ENCODE measurements around the gene RNF31.
"Not testable (repeated sequence)": the region's sequence is repeated elsewhere in the genome, so short reads cannot be mapped to it uniquely, and the experiment has no call there.

Gene RNF31

DNA sequence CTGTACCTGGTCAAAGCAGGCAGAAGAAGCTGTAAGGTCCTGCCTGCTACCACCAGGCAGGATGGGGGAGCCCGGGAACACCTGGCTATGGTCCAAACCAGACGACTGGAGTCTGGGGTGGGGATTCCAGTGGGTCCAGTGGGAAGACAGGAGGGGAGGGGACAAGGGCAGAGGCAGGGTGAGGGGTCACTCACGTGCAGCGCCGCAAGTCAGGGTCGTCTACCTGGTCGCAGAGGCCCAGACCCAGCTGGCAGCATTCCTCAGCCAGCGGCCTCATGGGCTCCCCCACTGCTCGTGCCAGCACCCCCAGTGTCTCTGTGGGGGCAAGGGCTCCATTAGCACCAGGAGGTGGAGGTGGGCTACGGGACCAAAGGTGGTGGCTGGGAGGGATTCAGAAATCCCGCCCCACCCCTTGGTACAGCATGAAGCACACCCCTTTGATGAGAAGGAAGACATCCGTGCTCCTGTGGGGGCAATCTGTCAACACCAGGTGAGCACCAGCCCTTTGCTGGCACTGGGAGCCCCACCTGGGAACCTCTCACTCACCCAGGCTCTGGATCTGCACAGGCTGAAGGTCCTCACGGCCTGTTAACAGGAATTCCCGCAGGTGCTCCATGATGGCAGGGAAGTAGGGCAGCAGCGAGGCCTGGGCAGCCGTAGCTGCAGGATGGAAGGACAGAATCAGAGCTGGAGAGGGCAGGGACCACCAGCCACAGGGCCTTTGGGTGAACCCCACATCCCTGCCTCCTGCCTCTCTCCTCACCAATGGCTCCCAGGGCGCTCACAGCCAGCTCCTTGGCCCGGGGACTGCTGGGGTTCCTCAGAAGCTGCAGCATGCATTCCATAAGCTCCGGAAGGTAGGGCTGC, 37.0 kb downstream of the RNF31 start:
- DNase-seq = no peak

DNA sequence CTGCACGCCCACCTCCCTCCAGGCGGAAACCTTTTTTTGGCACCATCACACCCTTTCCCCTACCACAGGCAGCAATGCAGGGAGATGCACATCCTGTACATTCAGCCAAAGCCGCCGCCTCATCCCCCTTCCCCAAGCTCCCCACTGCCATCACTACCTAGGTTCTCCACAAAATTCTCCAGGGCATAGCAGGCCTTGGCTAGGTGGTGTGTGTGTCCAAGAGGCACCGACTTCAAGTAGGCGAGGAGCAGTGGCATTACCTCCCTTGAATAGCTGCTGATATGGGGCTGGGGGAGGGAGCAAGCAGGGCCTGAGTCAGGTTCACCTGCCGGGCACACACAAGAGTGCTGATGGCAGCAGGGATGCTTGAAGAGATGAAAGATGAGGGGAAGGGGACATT, 37.7 kb downstream of the RNF31 start:
- no peak for DNase-seq

DNA sequence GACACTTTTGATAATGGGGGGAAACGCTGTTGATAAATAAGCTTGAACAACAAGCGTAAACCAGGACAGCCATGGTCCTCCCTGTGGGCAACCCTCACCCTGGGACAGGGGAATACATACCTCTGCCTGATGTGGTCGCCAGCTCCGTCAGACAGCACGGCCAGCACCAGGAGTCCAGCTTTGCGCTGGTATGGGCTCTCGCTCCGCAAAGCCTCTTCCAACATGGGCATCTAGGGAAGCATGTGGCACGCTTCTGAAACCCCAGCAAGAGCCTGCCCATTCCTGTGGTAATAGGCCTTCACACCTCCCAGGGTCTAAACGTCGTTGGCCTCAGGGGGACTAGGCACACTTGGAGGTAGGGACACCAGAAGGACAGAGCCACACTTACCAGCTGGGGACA, 38.4 kb downstream of the RNF31 start:
- no peak for DNase-seq

DNA sequence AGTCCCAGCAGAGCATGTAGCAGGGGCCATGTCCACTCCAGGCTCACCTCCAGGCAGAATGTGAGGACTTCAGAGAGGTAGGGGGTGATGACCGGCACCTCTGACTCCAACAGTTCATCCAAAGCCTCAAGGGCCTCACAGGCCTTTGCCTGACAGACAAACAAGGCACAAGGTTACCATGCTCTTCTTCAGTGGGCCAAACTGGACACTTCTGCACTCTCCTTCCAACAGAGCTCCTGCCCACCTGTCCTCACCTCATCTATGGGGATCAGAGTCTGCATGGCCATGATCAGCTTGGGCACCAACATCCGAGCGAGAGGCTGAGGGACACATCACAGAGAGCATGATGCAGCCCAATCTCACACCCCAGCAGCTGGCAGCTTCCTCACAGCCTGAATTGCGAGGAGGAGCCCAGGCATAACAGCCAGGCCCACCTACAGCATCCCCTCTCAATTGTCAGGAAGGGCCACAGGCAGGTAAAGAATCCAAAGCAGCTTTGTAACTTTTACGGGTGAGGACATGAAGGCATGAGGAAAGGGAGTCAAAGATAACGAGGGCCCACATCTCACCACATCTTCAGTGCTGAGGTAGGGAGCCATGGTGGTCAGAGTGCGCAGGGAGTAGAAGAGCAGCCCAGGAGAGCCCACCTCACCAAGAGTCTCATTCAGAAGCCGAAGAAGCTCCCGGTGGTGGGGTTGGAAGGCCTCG, 39.7 kb downstream of the RNF31 start:
- no peak for DNase-seq

DNA sequence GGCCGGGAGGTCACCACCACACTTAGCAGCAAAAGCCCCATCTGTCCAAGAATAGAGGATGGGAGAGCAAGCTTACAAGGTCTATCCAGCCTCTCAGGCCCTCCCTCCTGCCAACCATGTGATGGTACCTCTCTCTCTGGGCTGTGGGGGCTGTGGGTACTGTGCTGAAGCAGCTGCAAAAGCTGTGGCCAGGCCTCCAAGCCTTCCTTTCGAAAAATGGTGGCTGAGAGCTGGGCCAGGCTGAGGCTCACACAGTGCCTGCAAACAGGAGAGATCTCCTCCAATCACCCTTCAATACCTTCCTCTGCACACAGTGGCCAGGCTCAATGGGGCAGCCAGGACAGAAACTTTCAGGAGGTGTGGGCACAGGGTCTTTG, 40.2 kb downstream of the RNF31 start:
- no peak for DNase-seq

DNA sequence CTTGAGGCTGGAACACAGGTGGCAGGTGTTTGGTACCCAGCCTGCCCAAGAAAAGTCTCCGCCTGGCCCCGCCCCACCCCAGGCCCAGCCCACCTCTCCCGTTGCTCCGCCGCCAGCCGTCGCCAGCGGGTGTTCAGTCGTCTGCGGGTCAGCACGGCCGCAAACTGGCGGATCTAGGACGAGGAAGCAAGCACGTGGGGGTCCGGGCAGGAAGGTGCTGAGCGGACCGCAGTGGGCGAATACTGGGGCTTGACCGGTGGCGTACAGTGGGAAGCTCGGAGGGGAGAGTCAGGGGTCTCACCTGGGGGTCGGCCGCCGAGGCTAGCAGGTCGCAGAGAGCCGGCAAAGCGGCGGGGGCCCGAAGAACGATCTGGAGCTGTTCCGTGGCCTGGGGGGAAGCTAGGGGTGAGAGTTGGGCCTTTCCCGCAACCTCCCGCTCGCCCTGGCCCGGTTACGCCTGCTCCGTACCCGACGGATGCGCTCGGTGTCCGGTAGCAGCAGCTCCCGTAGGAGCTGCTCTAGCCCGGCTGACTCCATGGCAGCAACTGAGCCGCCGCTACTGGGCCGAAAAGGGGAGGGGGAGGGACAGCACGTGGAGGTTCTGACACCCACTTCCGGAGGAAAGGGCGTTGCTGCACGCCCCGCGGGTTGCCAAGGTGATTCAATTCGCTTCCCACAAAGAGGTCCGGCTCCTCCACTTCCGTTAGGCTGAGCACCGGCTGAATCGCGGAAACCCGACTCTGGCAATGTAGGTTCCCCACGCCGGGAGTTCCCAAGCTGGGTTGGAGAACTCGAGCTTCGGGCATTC, 41.2 kb downstream of the RNF31 start, which contains the start of gene IPO4:
Gene IPO4 (minus strand): TSS at position 566 of the 808 bp plus-strand sequence. CDS start 29 bp downstream, at position 537.
- peak; percentile 96 for DNase-seq

DNA sequence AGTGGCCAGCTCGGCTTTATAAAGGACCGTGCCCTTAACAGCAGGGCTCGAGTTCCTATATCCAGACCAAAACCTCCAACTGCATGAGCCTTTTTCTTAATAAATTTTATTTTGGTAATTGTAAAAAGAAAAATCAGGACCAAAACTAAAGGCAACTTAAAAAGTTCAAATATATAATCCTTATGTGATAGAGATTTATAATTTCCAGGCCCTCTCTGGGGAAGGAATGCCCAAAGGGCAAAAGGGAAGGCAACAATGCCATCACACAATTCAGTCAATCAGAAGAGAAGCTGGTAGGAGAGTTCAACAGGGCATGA, 41.7 kb downstream of the RNF31 start:
- DNase-seq = no peak

DNA sequence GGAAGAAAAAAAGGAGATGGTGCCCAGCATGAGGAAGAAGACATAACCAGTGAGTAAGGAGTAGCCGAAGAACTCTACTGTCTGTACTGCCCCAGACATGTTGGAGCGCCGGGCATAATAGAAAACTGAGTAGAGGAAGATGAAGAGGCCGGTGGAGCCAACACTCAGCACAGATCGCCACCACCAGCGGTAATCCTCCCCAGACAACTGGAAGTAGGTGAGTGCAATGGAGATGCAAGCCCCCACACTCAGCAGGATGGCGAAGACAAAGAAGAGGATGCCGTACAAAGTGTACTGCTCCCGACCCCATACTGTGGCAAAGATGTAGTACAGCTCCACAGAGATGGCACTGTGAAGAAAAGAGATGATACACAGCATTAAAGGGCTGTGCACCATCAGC, 42.2 kb downstream of the RNF31 start:
- no peak for DNase-seq

DNA sequence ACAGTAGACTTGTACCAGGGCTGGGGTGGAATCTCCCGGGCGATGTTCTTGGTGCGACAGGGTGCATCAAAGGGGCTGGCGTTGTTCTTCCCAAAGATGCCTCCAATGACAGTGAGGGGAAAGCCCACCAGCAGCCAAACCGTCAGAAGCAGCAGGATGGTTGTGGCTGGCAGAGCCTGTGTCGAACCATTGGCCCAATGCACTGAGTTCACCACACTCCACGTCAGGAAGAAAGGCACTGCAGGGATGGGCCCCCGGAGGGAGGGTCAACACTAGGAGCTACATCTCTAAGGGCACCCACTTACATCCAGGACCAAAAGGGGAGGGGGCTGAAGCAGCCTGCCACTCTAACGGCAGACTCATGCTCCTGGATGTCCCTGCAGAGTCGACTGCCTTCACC, 43.1 kb downstream of the RNF31 start:
- no peak for DNase-seq

DNA sequence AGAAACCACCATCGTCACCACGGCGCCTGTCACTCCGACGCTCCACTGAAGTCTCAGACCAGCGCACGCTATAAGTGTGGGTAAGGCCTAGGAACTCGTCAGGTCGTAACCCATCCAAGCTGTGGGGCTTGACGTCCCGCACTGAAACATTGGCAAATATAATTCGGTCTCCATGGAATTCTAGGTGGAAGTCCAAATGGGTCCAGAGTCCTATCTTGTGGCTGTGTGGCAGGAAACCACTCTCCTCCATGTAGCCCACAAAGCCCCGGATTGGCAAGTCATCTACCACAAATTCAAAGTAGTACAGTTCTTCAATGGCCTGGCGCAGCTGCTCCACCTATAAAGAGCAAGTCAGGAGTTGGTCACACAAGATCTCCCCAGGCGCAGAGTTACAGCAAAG, 45.6 kb downstream of the RNF31 start:
- no peak for DNase-seq

DNA sequence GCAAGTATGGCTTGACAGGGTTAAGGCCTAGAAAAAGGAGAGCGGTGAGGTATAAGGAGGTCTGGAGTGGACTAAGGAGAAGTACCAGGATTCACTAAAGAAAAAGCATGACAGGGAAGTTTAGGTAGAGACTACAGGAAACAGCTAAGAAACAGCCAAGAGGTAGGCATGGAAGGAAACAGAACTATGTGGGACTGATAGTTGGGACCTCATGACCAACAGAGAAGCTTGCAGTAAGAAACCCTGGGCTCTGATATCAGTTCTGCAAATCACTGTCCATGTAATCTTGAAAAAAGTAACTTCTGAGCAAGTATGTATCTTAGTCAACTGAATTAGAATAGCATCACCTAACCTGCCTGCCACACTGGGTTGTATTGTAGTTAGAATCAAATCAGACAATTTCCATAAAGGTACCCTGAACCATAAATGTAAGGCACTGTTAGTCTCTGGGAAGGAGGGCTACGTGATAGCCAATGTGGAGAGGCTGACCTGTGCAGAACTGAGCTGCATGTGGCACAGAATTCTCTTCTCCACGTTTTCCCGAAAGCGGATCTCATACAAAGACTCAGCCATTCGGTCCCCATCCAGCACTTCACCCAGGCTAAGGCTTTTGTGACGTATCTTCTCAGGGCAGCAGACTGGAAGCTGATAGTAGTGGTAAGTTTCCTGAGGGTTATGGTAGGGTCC, 47.0 kb downstream of the RNF31 start:
- no peak for DNase-seq

DNA sequence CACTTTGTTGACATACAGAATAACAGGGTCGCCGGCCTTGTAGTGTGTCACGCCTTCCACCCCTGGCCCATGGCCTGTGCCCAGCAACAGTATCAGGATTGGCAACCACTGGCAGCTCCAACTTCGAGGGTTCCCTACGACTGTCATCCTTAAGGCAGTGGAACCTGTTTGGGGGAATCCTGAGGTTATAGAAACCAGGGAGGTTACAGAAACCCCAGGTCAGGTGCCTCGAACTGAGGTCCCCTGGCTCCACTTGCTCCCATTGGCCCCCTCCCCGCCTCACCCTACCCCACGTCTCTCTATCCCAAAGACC, 47.5 kb downstream of the RNF31 start:
- DNase-seq = no peak

DNA sequence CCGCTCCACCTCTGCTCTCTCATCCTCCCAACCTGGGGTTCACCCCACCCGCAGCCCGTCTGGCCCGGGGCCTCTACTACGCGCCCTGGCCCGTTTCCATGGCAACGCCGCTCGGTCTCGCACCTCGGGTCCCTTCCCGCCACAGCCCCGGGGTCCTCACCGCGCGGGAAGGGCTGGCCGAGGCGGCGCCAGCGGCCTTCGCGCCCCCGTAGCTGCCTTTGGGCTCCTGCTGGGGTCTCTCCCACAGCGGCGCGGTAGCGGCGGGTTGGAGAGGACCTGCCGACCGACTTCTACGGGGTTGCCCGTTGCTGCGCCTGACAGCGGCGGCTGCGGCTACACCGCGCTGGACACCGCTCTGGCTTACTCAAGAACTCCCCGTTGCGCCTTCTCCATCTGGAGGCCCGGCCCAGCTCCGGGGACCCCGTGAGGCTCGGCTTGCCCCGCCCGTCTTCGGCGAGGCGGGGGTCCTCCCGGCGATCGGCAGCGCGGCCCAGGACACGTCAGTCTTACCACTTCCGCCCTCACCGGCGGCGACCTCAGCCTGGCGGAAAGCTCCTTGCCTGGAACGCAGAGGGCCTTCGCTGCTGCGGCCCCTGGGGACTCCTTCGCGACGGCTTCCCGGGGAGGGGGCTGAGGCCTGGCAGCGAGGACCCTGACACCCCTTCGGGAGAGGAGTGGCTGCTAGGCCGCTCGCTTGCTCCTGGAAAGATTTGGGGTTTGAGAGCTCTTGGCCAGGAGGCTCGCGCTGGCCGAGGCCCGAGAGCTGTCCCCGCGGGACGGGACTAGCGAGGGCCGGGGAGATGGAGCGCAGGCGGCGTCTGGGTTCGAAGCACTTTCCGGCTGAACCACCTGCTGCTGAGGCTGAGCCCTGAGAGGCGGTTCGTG, 48.1 kb downstream of the RNF31 start, which contains the start of gene TM9SF1:
Gene TM9SF1 (minus strand): TSS at position 256 of the 885 bp plus-strand sequence. CDS start 422 bp downstream, outside the sequence.
- DNase-seq = peak; percentile 75

DNA sequence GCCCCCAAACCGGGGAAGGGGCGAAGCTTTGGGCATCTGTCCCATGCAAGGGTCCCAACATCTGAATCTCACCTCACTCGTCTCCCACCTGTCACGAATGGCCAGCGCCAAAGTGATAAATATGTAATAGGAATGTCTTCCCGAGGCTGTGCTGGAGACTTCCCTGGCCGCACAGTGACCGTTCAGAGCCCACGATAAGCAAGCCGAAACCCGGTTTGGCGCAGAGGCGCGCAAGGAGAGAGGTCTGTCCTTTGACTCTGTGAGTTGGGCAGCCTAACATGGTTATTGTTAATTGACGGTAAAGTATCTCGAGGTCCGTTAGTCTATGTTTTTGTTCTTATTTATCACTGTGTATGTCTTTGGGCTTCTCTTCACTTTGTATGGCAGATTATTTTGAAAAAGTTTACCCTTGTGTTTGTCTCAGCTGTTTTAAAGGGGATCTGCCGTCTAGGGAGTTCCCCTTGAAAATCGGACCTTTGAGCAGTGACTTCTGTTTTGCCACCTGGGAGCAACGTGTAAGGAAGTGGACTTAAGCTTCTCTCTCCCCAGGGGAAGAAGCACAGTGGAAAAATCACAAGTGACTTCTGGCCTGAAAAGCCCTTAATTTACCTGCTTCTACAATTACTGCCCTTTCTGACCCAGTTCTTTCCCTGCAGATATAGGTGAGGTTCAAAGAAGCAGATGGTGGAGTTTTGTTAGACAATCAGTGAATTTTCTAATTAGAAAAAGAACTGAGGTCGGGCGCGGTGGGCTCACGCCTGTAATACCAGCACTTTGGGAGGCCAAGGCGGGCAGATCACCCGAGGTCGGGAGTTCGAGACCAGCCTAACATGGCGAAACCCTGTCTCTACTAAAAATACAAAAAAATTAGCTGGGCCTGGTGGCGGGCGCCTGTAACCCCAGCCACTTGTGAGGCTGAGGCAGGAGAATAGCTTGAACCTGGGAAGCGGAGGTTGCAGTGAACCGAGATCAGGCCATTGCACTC, 49.1 kb downstream of the RNF31 start:
- DNase-seq = no peak

DNA sequence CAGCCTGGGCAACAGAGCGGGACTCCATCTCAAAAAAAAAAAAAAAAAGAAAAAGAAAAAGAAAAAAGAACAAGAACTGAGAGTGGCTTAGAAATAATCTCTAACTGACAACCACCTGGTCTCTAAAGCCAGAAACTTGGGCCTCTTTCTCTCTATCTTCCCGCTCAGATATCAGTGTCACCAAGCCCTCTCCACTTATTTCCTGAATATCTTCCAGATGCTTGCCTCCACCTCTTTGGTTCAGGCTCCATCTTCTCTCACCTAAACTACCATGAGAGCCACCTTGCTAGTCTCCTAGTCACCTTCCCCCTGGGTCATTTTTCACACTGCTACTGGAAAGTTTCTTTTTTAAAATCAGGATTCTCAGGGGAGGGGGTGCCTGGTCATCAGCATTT, 49.8 kb downstream of the RNF31 start:
- no peak for DNase-seq

DNA sequence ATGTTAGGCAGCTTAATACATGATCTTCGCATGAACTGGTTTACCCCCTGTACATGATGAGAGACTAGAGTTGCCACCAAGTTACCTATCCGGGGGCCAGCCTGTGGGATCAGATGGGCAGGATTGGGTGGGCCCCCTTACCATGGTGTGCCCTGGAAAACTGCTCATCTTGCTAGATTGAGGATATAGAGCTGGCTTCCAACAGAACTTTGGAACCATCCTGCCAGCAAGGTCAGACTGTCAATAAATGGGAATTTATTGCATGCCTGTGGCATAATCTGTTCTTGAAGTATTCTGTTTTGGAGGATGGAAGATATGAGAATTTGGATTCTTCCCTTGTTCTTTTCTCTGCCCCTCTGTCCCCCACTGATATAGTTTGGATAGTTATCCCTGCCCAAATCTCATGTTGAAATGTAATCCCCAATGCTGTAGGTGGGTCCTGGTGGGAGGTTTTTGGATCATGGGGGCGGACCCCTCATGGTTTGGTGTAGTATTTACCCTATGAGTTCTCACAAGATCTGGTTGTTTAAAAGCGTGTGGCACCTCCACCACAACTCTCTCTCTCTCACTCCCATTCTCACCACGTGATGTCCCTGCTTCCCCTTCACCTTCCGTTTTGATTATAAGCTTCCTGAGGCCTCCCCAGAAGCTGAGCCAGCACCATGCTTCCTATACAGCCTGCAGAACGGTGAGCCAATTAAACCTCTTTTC, 51.7 kb downstream of the RNF31 start:
- no peak for DNase-seq

DNA sequence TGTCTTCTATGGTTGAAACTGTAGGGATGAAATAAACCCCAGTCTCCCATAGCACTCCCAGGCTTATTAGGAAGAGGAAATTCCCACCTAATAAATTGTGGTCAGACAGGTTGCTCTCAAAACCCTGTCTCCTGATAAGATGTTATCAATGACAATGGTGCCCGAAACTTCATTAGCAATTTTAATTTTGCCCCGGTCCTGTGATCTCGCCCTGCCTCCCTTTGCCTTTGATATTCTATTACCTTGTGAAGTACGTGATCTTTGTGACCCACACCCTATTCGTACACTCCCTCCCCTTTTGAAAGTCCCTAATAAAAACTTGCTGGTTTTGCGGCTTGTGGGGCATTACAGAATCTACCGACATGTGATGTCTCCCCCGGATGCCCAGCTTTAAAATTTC, 55.2 kb downstream of the RNF31 start:
- DNase-seq = not testable (repeated sequence)

DNA sequence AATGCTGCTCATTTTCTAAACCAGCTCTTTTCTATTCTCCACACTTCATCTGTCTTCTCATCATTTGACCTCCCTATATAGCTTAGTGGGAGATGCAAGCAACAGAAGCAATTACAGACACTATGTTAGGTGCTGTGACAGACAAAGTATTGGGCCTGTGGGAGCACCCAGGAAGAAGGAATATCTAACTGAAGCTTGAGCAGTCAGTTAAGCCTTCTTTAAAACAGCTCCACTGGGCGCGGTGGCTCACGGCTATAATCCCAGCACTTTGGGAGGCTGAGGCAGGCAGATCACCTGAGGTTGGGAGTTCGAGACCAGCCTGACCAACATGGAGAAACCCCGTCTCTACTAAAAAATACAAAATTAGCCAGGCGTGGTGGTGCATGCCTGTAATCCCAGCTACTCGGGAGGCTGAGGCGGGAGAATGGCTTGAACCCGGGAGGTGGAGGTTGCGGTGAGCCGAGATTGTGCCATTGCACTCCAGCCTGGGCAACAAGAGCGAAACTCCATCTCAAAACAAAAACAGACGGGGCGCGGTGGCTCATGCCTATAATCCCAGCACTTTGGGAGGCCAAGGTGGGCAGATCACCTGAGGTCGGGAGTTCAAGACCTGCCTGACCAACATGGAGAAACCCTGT, 56.1 kb downstream of the RNF31 start:
- not testable (repeated sequence) for DNase-seq
